ENCODE measurements around the gene CLDN8.

- TF ChIP-seq CTCF (IDR thresholded peaks at IDR 0.05) (no peak), POLR2A (IDR thresholded peaks at IDR 0.05) (no peak), POLR2AphosphoS5 (IDR thresholded peaks at IDR 0.05) (no peak)
Observed at GRCh38 chr21:30189773-30190172, 26.1 kb downstream of the CLDN8 start.
